ENCODE results near the gene GPR137.

DNA sequence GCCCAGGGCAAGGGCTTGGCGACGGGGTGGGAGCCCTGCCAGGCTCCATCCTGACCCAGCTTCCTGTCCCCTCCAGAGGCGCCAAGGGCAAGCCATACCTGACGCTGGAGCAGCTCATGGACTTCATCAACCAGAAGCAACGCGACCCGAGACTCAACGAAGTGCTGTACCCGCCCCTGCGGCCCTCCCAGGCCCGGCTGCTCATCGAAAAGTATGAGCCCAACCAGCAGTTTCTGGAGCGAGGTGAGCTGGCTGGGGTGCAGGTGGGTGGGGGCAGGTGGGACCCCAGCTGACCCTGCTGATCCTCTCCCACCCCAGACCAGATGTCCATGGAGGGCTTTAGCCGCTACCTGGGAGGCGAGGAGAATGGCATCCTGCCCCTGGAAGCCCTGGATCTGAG lies 29.3 kb upstream of the GPR137 start:
- TF ChIP-seq POU2F2 (IDR thresholded peaks at IDR 0.05; ENCODE audit: low read depth, low read length) (no peak), POLR2AphosphoS5 (IDR thresholded peaks at IDR 0.05; ENCODE audit: low read depth, low read length) (no peak), SPI1 (IDR thresholded peaks at IDR 0.05; ENCODE audit: low read depth, low read length) (no peak), POLR2A (IDR thresholded peaks at IDR 0.05; ENCODE audit: low read depth, low read length) (no peak), TAF1 (IDR thresholded peaks at IDR 0.05; ENCODE audit: low read depth, low read length) (no peak), PAX5 (IDR thresholded peaks at IDR 0.05; ENCODE audit: insufficient read depth, low read length, severe bottlenecking) (no peak)
